Fibroblast of the conjunctiva (primary cell): ENCODE data around the gene MITF.

ENCODE experiments used
- DNase-seq: peaks from one replicate; pipeline ENCODE4 v3.0.0-alpha.2; 2010; ENCODE audit warnings: low read depth

MITF gene

DNA sequence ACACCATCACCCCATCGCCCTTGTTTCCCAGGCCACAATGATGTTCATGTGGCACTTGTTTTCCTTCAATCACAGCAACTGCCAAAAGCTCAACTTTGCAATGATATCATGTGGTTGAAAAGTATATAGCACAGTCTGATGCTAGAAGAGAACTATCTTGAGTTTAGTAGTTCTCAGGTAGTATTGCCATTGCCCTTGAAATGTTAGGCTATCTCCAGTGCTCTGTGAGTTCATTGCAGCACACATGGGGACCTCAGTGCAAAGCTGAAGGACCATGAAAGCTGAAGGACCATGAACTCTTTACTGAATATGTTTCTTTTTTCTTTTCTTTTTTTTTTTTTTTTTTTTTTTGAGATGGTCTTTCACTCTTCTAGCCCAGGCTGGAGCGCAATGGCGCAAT, 224.4 kb downstream of the MITF start:
- DNase-seq = no peak

DNA sequence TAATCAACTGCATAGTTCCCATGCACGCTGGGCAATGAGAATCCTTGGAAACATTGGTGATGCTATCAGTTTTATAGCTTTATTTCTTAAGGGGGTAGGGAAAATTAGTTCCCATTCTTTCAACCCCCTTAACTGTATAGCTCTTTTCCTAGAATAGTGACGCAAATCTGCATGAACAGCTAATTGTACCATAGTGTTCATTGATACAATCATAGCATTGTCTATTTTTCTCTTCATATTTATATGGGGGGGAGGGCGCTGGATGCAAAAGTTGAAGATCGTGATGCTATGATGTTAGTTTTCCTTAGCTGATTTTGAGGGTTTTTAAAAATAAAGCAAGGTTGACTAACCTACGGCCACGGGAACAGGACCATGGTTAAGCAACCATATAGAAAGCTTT, 227.9 kb downstream of the MITF start:
- DNase-seq = no peak

DNA sequence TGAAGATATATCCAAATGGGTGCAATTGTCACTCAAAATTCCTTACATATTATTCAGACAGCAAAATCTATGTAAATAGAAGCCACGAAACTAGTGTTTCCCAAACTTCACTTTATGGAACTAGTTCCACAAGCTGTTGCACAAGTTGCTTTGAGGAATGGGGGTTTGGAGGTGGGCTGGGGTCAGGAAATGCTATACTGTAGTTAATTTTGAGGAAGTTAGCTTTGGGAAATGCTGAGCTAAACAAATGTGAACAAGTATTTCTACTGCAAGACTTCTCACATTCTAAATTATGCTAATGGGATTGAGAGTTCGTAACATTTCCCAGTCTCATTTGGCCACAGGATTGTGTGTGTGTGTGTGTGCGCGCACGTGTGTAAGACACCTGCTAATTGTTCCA, 231.6 kb downstream of the MITF start:
- no peak for DNase-seq

DNA sequence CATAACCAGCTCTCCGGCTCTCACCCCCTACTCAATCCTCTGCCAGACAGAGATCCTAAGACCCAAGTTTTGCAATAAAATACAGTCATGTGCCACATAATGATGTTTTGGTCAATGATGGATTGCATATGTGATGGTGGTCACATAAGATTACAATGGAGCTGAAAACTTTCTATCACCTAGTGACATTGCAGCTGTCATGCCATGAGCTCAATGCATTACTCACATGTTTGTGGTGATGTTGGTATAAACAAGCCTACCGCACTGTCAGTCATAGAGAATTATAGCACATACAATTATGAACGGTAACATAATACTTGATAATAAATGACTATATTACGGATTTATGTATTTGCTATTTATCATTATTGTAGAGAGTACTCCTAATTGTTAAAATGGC, 233.4 kb downstream of the MITF start:
- DNase-seq = no peak

DNA sequence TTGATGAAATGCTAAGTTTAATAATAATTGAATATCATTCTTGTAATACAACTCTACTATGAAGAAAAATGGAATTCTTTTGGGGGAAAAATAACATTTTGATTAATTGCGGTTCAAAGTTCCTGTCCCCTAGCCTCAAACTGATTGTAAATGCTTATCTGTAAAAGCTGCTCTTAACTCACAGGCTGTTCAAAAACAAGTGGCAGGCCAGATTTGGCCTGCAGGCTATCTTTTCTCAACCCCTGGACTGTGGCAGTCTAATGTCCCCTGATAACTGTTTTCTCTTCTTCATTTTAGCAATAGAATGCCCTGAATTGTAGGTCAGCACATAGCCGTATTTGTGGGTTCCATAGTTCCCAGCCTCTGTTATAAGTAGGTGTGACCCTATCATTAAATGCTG, 236.8 kb downstream of the MITF start:
- no peak for DNase-seq

DNA sequence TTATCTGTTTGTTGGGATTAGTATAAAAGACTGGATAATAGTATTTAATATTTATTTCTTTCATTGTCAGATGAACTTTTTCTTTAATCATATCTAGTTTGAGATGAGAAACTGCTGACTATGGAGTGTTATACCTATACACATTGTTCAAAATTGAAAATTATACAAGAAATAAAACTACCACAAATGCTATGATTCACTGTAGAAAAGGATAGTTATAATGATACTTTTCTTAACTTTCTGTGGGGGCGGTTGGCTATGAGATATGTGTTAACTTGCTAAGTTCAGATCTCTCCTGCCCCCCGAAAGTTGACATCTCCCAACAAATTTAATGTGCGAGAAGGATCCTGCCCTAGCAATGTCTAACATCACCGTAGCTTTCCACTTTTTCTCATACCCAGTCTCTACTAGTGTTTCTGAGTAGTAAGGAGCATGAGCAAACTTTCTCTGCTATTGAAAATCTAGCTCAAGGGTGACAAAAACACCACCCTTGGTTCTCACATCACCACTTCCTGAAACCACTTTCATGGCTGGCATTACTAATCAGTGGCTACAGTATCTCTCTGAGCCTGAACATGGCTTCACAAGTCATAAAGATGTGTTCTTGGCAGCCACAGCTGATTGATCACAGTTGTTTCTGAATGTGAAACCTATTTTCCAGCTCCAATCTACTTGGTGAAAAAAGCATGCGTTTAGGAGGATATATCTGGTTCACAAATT, 244.4 kb downstream of the MITF start:
- no peak for DNase-seq

DNA sequence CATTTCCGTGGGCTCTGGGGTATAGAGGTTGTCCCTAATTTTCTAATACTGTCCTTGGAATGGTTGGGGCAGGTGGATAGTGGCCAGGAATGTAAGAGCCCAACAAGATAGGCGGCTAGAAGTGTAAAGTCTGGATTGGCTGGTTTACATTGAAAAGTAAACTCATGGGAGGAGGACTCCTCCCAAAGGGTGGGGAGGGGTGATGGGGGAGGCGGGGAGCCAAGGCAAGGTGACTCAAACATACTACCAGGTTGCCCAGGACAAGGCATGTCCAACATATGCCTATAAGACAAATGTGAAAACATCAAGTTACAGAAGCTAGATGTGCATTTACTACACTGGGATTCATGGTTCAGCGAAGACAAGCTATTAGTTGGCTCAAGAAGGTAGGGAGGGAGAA, 246.0 kb downstream of the MITF start:
- DNase-seq = no peak

DNA sequence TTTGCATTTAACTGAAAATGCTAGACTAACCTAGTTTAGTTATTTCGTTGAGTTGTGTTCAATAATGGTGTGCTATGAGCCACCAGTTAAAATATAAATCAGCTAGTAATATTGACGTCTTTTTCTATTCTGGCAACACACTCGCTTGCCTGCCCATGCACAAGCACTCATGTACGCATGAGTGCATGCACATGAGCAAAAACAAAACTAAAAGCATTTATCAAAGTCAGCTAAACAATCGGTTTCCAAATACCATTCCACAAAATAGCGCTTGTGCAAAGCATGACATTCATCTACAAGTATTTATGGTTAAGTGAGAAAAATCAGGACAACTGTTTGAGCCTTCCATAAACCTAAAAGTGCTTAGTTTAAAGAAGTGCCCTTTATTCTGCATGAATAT, 247.2 kb downstream of the MITF start:
- no peak for DNase-seq

DNA sequence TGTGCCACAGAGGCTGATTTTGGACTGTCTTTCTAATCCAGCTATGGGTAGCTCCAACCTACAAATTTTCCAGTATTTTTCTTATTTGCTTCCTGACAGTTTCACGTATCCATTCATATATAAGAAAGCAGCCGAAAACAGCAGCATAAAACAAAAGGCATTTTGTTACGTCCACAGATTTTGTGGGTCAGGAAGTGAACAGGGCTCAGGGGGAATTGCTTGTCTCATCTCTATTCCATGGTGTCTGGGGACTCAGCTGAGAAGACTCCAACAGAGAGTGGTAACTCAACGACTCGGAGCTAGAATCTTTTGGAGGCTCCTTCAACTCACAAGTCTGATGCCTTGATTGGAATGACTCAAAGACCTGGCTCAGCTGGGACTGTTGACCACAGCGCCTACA, 248.6 kb downstream of the MITF start:
- no peak for DNase-seq

DNA sequence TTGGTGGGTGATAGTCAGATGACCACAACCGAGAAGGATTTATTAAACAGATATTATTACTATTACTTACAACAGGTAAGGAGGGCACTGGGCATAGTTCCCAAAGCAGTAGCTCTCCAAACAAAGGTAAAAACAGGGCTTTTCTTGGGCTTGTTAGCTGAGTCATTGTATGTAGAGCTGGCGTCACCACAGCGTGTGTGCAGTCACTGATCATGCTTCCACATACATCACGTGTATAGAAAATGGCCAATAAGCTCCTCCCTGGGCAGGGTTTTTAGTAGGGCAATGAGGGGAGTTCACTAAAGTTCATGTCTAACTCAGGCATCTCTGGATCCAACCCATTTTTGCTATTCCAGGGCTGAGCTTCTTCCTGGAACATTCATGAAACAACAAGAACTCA, 254.5 kb downstream of the MITF start:
- DNase-seq = no peak

DNA sequence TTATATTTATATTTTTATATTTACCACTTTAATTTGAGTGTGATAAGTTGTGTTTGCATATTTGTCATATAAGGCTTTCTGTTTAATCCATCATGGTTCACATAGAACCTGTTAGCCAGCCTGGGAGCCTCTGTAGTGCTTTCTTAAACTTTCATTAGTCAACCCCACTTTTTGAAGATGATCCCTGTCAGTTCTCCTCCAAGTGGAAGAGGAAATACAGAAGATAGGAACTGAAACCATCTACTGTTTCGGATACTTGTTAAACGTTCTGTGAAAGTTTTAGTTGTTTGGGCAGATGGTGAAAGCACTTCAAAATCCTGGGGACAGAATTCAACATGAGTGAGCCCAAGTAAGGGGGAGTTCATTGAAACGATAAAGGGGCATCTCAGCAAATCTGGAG, 255.7 kb downstream of the MITF start:
- no peak for DNase-seq

DNA sequence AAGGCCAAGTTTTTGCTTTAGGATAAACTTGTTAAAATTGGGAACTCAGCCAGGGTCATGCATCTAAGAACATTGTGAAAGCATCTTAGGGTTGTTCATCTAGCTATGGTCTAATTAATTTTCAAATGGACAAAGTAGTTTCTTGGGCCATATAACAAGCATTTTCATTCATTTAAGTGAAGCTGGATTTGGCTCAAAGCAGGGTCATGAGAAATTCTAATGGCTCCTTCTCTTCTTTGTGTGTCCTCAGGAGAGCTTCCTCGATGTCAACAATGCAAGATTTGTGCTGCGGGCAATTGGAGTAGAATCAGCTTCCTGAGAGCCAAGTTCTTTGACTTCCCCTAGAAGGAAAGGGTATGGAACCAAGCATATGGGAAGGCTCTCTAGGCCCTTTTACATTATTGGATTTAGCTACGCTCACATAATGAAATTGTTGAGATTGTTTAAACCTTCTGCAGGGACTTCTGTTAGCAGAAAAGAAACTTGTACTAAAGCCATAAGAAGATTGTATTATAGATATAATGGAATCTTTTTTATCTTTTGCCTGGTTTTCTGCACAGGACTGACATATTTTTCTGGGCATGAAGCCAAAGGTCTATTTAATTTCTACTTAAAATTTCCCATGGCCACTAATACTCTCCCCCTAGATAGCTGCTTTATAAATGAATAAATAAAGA, 258.5 kb downstream of the MITF start:
- no peak for DNase-seq

DNA sequence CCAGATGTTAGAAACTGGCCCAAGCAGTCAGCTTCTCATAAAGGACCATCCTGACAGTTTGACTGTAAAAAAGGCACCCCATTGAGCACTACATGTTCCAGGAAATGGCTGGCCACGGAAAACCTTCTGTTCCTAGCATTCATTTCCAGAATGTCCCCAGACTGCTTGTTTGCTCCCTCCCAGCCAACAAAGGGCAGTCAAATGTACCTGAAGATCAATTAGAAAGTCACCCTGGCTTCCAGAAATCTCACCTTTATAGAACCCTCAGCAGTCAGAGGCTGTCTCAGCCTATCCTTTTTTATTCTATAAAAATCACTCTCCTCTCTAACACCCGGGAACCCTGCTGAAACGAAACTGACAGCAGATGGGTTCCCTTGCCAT, 259.5 kb downstream of the MITF start:
- DNase-seq = no peak

DNA sequence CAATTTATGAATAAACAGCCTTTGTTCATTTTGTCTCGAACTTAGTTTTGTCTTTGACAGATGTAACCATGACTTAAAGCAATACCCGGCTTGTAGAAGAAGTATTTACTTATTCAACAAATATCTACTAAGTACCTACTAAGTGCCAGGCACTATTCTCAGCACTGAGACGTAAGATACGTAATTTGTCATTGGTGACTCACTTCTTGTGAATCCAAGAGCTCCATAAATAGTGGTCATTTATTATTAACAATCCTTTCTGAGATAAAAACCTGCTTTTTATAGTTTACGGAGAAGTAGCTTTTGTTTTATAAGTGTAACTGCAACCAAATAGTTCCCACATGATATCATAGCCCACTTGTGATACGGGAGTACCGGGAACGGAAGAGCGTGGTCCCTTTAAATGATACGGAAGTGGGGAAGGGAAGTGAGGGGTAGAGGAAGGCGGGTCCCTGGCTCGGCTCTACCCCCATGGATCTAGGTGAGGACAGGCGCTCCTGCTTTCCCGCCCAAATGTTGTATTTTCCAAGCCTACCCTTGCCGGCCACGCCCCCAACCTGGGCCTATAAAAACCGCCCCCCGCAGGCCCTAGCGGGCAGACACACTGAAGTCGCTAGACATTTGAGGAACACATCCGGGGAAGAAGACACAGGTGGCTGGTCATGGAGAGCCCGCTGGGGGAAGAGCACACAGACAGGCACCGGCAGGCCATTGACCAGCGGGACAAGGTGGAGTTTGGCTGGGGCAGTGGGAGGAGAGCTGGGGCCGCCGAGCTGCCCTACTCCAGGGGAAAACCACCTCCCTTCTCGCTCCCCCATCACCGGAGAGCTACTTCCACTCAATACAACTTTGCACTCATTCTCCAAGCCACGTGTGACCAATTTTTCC, 260.1 kb downstream of the MITF start, which contains the start of gene SAMMSON:
Gene SAMMSON, plus strand, starts transcription at position 594 of the 888 bp plus-strand sequence.
- no peak for DNase-seq

DNA sequence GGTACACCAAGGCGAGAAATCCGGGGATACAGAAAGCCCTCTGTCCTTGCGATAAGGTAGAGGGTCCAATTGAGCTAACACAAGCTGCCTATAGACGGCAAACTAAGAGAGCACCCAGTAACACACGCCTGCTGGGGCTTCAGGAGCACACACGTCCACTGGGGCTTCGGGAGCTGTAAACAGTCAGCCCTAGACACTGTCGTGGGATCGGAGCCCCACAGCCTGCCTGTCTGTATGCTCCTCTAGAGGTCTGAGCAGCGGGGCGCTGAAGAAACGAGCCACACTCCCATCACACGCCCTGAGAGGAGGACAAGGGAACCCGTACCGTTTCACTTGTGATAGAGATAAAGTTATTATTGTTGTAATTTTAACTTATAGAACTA, 260.8 kb downstream of the MITF start:
- DNase-seq = no peak

DNA sequence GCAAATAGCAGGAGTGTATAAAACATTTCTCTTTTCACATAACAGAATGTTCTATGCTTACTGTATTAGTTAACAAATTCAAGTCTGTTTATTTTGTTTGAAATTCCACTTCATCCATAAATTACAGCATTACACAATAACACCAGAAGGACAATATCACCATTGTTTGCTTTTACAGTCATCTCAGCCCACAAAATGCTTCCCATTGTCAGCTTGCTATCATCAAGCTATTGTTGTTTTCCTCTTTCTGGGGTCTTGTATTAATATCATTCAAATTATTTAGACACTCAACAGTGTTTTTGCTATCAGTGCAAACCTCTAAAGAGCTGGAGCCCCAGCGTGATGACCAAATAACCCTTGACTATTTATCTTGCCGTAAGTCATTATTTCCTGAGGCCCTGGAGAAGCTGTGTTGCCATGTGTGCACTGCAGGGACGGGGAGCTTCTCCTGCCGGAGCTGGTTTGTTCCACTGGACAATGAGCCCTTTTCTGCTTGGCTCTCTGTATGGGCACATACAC, 261.4 kb downstream of the MITF start:
- DNase-seq = no peak

DNA sequence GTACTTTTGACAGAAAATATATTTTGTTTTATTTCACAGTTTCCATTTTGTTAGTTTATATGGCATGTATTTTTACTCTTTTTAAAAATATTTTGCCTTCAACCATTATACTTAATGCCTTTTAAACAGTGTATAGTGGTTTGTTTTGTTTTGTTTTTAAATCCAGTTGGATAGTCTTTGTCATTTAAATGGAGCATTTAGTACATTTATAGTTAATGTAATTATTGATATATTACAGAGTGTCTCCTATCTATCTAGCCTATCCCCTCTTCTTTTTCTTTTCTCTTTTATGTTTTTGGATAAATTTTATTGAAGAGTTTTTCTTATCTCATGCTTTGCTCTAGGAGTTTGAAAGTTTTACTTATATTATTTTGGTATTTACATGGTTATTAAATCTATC, 263.9 kb downstream of the MITF start:
- no peak for DNase-seq

DNA sequence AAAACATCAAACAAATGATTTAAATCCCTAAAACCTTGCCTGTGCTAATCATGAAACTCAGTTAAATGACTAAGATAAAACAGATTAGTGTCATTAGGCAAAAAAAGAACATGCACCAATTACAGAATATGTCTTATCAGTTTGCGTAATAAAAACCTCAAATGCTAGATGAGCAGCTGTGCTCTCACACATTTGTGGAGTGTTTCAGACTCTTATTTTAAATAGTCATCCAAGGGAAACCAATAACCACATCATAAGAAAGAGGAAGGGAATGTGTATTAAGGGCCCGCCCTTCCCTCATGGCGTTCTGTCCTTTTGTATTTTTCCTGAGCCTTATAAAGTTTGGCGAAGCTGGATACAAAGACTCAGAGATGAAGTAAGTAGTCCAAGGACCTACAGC, 266.8 kb downstream of the MITF start:
- DNase-seq = no peak

DNA sequence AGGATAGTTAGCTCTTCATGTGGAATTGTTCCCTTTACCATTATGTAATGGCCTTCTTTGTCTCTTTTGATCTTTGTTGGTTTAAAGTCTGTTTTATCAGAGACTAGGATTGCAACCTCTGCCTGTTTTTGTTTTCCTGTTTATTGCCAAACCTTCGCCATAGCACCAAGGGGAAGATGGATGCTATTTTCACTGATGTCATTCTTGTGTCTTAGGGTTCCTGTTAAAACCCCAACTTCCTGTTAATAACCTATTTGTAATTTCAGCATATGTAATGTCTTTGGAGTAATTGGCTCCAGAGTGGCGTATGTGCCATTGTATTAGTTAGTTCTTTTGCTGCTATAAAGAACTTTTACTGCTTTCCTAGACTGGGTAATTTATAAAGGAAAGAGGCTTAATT, 271.1 kb downstream of the MITF start:
- no peak for DNase-seq

DNA sequence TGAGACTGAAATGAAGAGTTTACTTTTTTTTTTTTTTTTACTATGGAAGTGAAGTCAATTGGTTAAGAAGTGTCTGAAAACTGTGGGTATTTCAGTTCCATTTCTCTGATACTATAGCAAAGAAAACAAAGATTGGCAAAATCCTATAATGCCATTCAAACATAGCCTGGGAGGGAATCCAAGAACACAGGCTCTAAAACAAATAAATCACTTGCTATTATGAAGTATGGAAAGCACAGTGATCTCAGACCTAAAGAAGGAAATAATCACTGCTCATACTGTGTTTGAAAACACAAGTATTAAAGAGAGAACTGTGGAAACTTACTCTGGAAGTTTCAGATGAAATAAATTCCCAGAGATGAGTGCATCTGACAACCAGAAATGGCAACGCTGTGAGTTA, 272.3 kb downstream of the MITF start:
- DNase-seq = no peak
